ENCODE results near the gene PARD6G. TPM values are rescaled to one million over a fixed set of nuclear protein-coding genes. Genes with fewer than 3 reads are reported as not detected.
"Not testable (repeated sequence)": the region's sequence is repeated elsewhere in the genome, so short reads cannot be mapped to it uniquely, and the experiment has no call there.

The PARD6G gene
- total RNA-seq, 2 donors from 2014 or later = not detected

DNA sequence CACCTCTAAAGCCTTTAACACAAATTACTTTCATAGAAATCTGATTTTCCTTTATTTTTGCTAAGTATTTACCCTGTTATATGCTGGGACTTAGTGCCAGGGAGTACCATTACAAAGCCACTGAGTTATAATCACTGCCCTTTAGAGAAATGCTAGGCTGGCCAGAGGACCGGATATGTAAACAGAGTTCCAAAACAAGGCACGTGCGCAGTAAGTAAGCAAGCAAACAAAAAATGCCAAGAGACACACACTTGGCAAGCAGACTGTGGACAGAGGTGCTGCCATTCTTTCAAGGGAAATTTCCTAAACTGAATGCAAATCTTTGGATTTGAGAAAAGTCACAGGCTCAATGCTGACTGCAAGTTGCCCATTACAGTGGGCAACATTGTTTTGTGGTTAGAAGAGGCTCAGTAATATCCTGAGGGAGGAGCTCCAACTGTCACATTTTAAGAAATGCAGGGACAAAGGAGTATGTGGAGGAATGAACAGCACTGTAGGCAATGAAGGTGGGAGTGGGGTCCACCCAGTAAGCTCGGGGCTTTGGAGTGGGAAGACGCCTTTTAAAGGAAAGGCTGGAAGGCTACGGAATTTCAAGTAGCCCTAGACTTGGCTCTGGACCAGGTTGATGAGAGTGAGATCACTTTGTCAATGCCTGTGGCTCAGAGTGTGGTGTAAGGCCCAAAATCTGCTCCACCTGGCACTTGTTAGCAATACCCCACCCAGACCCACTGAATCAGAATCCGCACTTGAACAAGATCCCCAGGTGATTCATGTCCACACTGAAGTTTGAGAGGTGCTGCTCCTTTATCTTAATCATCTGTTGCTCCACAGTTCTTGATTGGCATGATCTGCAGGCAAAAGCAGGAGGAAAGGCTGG lies 2.1 kb upstream of the PARD6G start:
- Mint-ChIP-seq H3K9me3 (no peaks in the 10 kb centered on the region), H3K27ac (no peak overlapping the region), H3K4me3 (no peak overlapping the region), H3K4me1 (ENCODE audit: low read depth in 2 of 2) (no peaks in the 10 kb centered on the region), H3K36me3 (no peaks in the 10 kb centered on the region), H3K27me3 (peaks cover 7 to 17% of the 10 kb centered on the region in 2 donors)
- no peak for ATAC-seq
- DNase-seq (ENCODE audit: low spot score) = no peak

DNA sequence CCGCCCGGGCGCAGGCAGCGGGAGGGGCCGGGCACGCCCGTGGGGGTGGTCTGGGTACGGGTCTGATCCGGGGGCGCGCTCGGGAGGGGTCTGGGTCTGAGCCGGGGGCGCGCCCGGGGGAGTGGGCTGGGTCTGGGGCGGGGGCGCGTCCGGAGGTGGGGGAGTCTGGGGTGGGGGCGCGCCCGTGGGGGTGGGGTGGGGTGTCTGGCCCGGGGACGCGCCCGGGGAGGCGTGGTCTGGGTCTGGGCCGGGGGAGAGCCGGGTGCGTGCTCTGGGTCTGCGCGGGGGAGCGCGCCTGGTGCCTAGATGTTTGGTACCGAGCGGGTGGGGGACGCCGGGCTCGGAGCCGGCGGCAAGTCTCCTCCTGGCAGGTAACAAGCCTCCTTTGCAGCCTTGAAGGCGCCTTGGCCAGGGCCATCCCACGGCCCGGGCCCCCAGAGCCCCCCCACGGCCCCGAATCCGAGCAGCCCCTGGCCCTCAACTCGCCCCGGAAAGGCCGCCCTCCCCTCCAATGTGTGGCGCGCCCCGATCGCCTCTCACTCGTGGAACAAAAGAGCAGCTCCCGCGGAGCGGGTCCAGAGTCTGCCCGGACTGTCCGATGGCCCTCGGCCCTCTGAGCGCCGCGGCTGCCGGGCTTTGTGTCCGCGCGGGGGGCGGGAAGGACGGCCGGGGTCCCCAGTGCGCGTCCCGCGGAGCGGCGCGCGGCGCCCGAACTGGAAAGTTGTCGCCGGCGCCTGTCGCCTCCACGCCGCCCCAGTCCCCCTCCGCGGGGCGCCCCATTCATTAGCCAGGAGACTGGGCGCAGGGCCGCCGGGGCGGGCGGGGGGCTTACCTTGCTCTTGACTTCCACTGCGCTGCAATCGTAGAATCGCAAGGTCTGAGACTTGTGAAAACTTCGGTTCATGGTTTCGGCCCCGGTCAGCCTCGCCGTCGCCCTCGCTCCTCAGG lies 595 bp downstream of the PARD6G start:
- Mint-ChIP-seq H3K9me3 (no peaks in the 10 kb centered on the region), H3K4me1 (ENCODE audit: low read depth in 2 of 2) (no peaks in the 10 kb centered on the region), H3K27ac (no peak overlapping the region), H3K27me3 (peaks cover 15 to 30% of the 10 kb centered on the region in 2 donors), H3K36me3 (no peaks in the 10 kb centered on the region), H3K4me3 (peak overlapping the region; percentile 47)
- ATAC-seq (peak; percentile 4 to 29), DNase-seq (ENCODE audit: low spot score) (no peak)

DNA sequence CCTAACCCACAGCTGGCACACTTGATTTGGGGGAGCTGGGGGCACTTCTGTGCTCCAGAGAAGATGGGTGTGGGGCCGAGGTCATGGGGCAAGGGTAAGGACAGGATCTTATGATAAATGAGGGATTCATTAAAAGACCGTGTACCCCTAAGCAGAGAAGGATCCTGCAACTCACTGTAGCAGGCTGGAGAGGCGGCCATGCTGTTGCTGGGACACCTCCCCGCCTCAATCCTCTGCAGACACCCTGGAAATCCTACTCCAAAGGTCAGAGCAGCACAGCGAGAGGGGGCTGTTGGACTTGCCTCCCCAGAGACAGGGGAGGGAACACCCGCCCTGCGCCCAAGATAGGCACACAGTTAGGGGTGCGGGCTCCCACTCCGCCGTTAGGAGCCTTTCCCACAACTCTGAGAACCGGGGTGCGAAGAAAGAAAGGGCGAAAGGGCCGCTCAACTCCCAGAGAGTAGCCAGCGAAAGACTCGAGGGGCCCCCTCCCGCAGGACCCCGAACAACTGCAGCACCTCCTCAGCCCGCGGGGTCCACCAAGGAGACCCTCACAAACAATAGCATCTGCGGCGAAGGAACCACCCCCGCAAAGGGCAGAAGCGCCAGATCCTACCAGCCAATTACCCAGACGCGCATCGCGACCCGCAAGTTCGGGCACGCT lies 1.4 kb downstream of the PARD6G start:
- peak overlapping the region; percentile 47 for H3K4me3 Mint-ChIP-seq

DNA sequence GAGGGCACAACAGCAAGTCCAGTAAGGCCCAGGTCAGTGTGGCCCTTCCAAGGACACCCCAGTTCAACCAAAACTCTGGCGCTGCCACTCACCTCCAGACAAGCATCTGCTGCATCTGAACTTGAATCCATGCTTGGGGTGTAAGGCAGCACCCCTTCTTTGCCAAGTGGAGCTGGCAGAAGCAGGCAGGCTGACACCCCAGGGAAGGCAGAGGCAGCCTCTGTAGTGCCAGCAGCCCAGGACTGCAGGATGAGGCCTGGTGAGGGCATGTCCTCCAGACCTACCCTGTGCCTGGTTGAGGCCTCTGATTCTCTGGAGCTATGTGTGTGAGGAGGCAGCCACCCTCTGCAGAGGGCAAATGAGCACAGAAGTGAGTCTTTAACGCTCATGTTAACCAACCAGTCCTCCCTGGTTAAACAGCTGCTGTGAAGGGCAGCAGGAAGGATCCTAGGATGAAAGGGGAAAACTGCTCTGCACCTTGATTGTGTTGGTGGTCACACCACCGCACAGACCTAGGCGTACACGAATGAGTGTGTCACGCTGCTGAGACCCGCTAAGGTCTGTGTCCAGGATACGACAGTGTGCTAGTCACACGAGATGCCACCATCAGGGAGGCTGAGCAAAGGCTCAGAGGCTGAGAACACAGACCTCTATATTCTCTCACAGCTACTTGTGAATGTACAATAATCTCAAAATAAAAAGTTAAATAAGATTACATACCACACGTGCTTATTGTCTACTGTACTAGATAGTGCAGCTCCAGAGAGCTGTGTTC lies 2.2 kb downstream of the PARD6G start:
- H3K36me3 Mint-ChIP-seq = no peaks in the 10 kb centered on the region
- H3K27me3 Mint-ChIP-seq = peaks cover 15 to 30% of the 10 kb centered on the region in 2 donors
- H3K9me3 Mint-ChIP-seq = no peaks in the 10 kb centered on the region
- no peaks in the 10 kb centered on the region for H3K4me1 Mint-ChIP-seq (ENCODE audit: low read depth in 2 of 2)
- no peak overlapping the region for H3K27ac Mint-ChIP-seq
- H3K4me3 Mint-ChIP-seq = peak overlapping the region; percentile 47
- ATAC-seq (peak in 1 of 2 donors; percentile 3), DNase-seq (ENCODE audit: low spot score) (no peak)

More for the DNA sequence above, 1.4 kb downstream of the PARD6G start:
- no peaks in the 10 kb centered on the region for H3K9me3 Mint-ChIP-seq
- no peak for DNase-seq (ENCODE audit: low spot score)
- peaks cover 15 to 30% of the 10 kb centered on the region in 2 donors for H3K27me3 Mint-ChIP-seq
- no peak overlapping the region for H3K27ac Mint-ChIP-seq
- no peaks in the 10 kb centered on the region for H3K36me3 Mint-ChIP-seq
- no peak for ATAC-seq
- no peaks in the 10 kb centered on the region for H3K4me1 Mint-ChIP-seq (ENCODE audit: low read depth in 2 of 2)

DNA sequence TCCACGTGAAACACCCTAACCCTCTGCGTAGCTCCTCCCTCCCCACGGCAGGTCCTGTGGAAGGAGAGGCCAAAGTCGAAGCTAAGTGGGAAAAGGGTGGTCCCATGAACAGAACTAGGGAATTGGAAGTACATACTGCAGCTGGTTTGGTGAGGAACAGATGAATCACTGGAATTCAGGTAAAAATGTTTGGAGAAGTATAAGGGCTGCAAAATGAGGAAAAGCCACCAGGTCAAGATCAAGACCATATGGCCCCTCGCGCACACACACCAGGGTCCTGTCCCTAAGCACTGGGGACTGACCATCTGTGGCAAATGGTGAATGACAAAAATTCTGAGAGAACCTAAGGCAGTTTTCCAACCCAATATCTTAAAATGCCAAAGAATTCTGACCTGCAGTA lies 3.1 kb downstream of the PARD6G start:
- Mint-ChIP-seq H3K4me1 (ENCODE audit: low read depth in 2 of 2) (no peaks in the 10 kb centered on the region), H3K4me3 (no peak overlapping the region), H3K36me3 (no peaks in the 10 kb centered on the region), H3K9me3 (no peaks in the 10 kb centered on the region), H3K27me3 (peaks cover 18 to 25% of the 10 kb centered on the region in 2 donors), H3K27ac (no peak overlapping the region)
- ATAC-seq (no peak), DNase-seq (ENCODE audit: low spot score) (no peak)

DNA sequence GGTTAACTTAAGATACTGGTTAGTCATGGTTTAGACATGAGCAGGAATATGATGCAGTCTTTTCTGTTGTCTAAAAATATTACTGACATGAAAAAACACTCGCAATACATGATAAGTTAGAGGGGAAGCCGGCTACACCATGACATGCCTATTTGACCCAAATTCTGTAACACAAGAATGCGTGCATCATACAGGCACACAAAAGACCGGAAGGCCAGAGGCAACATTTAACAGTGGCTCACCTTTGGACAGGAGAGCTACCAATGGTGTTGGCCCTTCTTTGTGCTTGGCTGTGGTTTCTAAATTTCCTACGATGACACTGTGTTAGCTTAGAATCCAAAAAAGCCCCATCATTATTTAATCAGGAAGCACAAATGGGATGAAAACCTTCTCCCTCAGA lies 4.1 kb downstream of the PARD6G start:
- H3K4me1 Mint-ChIP-seq (ENCODE audit: low read depth in 2 of 2) = no peaks in the 10 kb centered on the region
- H3K27me3 Mint-ChIP-seq = peaks cover 21 to 24% of the 10 kb centered on the region in 2 donors
- ATAC-seq (no peak), DNase-seq (ENCODE audit: low spot score) (no peak)
- H3K4me3 Mint-ChIP-seq = no peak overlapping the region
- H3K27ac Mint-ChIP-seq = no peak overlapping the region
- no peaks in the 10 kb centered on the region for H3K9me3 Mint-ChIP-seq
- no peaks in the 10 kb centered on the region for H3K36me3 Mint-ChIP-seq

DNA sequence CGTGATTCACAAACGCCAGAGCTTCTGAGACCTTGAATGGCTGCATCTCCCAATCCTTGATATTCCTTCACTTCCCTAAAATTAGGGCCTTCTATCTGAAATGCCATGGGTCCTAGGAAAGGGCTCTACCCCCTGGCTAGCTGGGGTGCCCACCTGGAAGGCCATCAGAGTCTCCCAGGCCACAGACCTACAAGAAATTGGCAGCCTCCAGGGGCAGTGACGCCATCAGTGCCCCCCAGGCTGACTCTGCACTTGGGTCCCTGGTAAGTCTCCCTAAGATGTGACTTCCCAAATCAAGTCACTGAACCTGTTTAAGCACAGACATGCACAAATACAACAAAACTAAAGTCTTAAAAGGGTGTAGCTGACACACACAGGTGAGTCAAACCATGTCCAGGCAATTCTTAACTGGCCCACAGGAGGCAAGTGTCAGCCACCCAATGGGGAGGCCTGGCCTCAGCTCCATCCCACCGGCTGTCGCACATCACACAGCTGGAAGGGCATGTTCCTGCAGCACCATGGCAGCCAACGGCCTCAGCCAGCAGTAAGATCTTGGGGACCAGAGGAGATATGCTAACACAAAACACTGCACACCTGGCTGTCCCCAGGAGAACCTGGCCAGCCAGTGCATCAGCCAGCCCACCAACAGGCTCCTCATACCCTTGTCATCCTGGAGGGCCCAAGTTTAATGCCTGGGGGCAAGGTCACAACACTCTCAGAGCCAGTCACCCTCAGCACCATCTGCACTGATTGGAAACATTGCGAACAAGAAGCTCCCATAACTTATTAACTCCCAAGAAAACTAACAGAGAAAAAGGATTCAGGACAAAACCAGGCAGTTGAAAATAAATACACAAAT lies 5.2 kb downstream of the PARD6G start:
- no peak for DNase-seq (ENCODE audit: low spot score)
- Mint-ChIP-seq H3K9me3 (no peaks in the 10 kb centered on the region), H3K27ac (no peak overlapping the region), H3K36me3 (no peaks in the 10 kb centered on the region), H3K4me3 (no peak overlapping the region), H3K27me3 (peaks cover 21 to 25% of the 10 kb centered on the region in 2 donors), H3K4me1 (ENCODE audit: low read depth in 2 of 2) (no peaks in the 10 kb centered on the region)
- no peak for ATAC-seq

DNA sequence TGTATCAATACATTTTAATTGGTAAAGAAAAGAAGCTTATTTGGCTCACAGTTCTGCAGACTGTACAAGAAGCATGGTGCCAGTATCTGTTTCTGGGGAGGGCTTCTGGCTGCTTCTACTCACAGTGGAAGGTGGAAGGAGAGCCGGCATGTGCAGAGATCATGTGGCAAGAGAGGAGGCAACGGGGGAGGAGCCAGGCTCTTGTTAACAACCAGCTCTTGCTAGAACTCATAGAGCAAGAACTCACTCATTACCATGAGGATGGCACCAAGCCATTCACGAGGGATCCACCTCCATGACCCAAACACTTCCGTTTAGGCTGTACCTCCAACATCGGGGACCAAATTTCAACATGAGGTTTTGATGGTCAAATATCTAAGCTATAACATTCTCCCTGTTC lies 7.5 kb downstream of the PARD6G start:
- no peak overlapping the region for H3K4me3 Mint-ChIP-seq
- H3K27ac Mint-ChIP-seq = no peak overlapping the region
- DNase-seq (ENCODE audit: low spot score) = no peak
- no peaks in the 10 kb centered on the region for H3K4me1 Mint-ChIP-seq (ENCODE audit: low read depth in 2 of 2)
- no peak for ATAC-seq
- H3K27me3 Mint-ChIP-seq = peaks cover 23 to 29% of the 10 kb centered on the region in 2 donors
- no peaks in the 10 kb centered on the region for H3K9me3 Mint-ChIP-seq
- H3K36me3 Mint-ChIP-seq = no peaks in the 10 kb centered on the region

DNA sequence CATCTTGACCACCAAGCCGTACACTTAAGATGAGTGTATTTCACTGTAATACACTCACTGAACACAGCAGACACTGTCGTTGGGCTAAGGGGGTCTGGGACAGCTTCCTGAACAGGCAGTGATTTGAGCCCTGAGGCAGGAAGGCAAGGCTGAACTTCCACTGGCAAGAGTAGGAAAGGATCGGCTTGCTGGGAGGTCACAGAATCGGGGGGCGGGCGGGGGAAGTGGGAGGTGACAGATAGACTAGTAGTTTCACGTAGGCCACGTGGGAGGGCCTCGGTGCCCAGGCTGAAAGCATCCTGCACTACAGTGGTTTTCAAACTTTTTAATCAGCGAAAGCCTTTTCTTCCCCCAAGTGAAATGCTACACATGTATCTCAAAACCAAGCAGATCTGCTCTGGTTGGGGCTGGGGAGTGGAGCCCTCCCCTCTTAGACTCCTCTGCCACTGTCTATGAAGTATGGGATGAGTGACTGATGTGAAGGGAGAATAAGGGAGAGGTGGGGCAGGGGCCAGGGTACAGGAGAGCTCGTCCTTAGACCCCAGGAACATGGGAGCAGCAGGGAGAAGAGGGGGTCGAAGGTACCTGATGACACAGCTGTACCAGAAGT lies 8.6 kb downstream of the PARD6G start:
- Mint-ChIP-seq H3K9me3 (no peaks in the 10 kb centered on the region), H3K27ac (no peak overlapping the region), H3K4me3 (no peak overlapping the region), H3K27me3 (peaks cover 18 to 23% of the 10 kb centered on the region in 2 donors), H3K36me3 (no peaks in the 10 kb centered on the region), H3K4me1 (ENCODE audit: low read depth in 2 of 2) (no peaks in the 10 kb centered on the region)
- DNase-seq (ENCODE audit: low spot score) = no peak
- ATAC-seq = no peak

DNA sequence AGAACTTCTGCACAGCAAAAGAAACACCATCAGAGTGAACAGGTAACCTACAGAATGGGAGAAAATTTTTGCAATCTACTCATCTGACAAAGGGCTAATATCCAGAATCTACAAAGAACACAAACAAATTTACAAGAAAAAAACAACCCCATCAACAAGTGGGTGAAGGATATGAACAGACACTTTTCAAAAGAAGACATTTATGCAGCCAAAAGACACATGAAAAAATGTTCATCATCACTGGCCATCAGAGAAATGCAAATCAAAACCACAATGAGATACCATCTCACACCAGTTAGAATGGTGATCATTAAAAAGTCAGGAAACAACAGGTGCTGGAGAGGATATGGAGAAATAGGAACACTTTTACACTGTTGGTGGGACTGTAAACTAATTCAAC lies 9.8 kb downstream of the PARD6G start:
- DNase-seq (ENCODE audit: low spot score); H3K27ac Mint-ChIP-seq; ATAC-seq; H3K36me3 Mint-ChIP-seq; H3K4me1 Mint-ChIP-seq (ENCODE audit: low read depth in 2 of 2); H3K4me3 Mint-ChIP-seq; H3K9me3 Mint-ChIP-seq: not testable (repeated sequence)
- H3K27me3 Mint-ChIP-seq = peaks cover 12 to 16% of the 10 kb centered on the region in 2 donors

DNA sequence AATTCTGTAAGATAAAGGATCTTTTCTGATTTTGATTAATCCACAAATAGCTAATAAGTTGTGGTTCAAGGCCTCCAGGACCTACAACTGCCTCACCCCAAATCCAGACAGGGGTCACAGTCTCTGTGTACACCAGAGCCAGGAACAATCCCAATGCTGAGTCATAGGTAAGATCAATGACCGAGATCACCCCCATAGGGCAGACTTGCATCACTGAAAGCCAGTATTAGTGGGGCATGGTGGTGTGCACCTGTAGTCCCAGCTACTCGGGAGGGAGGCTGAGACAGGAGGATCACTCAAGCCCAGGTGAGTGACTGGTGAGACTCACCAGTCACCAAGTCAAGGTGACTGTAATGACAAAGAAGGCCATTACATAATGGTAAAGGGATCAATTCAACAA lies 12.9 kb downstream of the PARD6G start:
- H3K4me1 Mint-ChIP-seq (ENCODE audit: low read depth in 2 of 2) = no peaks in the 10 kb centered on the region
- no peaks in the 10 kb centered on the region for H3K36me3 Mint-ChIP-seq
- ATAC-seq (no peak), DNase-seq (ENCODE audit: low spot score) (no peak)
- H3K9me3 Mint-ChIP-seq = no peaks in the 10 kb centered on the region
- peaks cover 8 to 16% of the 10 kb centered on the region in 2 donors for H3K27me3 Mint-ChIP-seq
- H3K4me3 Mint-ChIP-seq = no peak overlapping the region
- H3K27ac Mint-ChIP-seq = no peak overlapping the region

DNA sequence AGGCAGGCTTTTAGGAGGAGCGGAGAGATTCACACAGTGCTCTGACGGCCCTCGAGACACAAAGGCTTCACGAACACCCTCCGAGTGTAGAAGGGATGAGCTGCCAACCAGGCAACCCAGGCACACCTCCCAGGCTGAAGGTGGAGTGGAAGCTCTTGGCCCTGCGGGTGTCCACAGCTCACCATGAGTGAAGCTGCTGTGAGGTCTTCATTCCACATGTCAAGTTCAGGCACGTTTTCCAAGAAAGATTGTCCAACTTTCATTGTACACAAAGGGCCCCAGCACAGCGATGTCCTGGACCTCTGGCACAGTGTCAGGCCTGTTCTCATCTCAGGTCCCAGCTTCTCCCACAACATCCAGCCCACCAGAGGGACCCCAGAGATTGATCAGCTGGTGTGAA lies 13.4 kb downstream of the PARD6G start:
- ATAC-seq = peak in 1 of 2 donors; percentile 15
- no peak overlapping the region for H3K4me3 Mint-ChIP-seq
- no peak overlapping the region for H3K27ac Mint-ChIP-seq
- no peaks in the 10 kb centered on the region for H3K4me1 Mint-ChIP-seq (ENCODE audit: low read depth in 2 of 2)
- H3K27me3 Mint-ChIP-seq = peaks cover 6 to 16% of the 10 kb centered on the region in 2 donors
- H3K9me3 Mint-ChIP-seq = no peaks in the 10 kb centered on the region
- DNase-seq (ENCODE audit: low spot score) = no peak
- H3K36me3 Mint-ChIP-seq = no peaks in the 10 kb centered on the region

All from natural killer cell treated with Interleukin-12 subunit alpha and Interleukin-12 subunit beta and Interleukin-15 and Interleukin-18, amount 100 ng/mL, for 72 hours (primary cell).